GM19238 (cell line): ENCODE measurements around the gene SETBP1.

Experiments used
- DNase-seq: peaks from one replicate; pipeline ENCODE4 v3.0.0; 2011; ENCODE audit warnings: low spot score; ENCODE audit not compliant: insufficient read length

The SETBP1 gene

GRCh38 chr18:44680273-44681075 is at the start of gene SETBP1:
Gene SETBP1 (plus strand): TSS chr18:44680888. CDS start chr18:44701347, 20,459 bp downstream.
- peak; percentile 35 for DNase-seq

GRCh38 chr18:44632469-44633145 is 48.1 kb upstream of the SETBP1 start:
- no peak for DNase-seq

GRCh38 chr18:44635546-44635945 is 45.1 kb upstream of the SETBP1 start:
- DNase-seq, result no peak

GRCh38 chr18:44636241-44636640 is 44.4 kb upstream of the SETBP1 start:
- no peak for DNase-seq

- no peak for DNase-seq
Observed at GRCh38 chr18:44637210-44638033, 43.3 kb upstream of the SETBP1 start.

- no peak for DNase-seq
Observed at GRCh38 chr18:44638034-44638540, 42.6 kb upstream of the SETBP1 start.

GRCh38 chr18:44638811-44639210 is 41.9 kb upstream of the SETBP1 start:
- no peak for DNase-seq

GRCh38 chr18:44643004-44643403 is 37.7 kb upstream of the SETBP1 start:
- no peak for DNase-seq

GRCh38 chr18:44651478-44651877 is 29.2 kb upstream of the SETBP1 start:
- DNase-seq, result no peak

GRCh38 chr18:44651918-44652572 is 28.6 kb upstream of the SETBP1 start:
- no peak for DNase-seq

- DNase-seq, result no peak
Observed at GRCh38 chr18:44652722-44653121, 28.0 kb upstream of the SETBP1 start.

GRCh38 chr18:44654573-44654972 is 26.1 kb upstream of the SETBP1 start:
- no peak for DNase-seq

GRCh38 chr18:44655435-44655834 is 25.3 kb upstream of the SETBP1 start:
- no peak for DNase-seq

- no peak for DNase-seq
Observed at GRCh38 chr18:44659771-44660170, 20.9 kb upstream of the SETBP1 start.

- DNase-seq, result no peak
Observed at GRCh38 chr18:44668270-44668975, 12.3 kb upstream of the SETBP1 start.

GRCh38 chr18:44671914-44672313 is 8.8 kb upstream of the SETBP1 start:
- no peak for DNase-seq

- DNase-seq, result no peak
Observed at GRCh38 chr18:44672506-44672905, 8.2 kb upstream of the SETBP1 start.

- DNase-seq, result no peak
Observed at GRCh38 chr18:44673256-44673880, 7.3 kb upstream of the SETBP1 start.

GRCh38 chr18:44677933-44678332 is 2.8 kb upstream of the SETBP1 start:
- DNase-seq, result no peak

- DNase-seq, result no peak
Observed at GRCh38 chr18:44678725-44679055, 2.0 kb upstream of the SETBP1 start.
